HG02763 (cell line): ENCODE results near the gene TPM1.
"Not testable (repeated sequence)": the region's sequence is repeated elsewhere in the genome, so short reads cannot be mapped to it uniquely, and the experiment has no call there.

Experiments used
- ATAC-seq: cut with Tn5 transposase; IDR thresholded peaks from one replicate; pipeline ENCODE4 v1.9.1; 2021; ENCODE audit warnings: mild to moderate bottlenecking, moderate library complexity; ENCODE audit not compliant: unreplicated experiment

TPM1 gene

DNA sequence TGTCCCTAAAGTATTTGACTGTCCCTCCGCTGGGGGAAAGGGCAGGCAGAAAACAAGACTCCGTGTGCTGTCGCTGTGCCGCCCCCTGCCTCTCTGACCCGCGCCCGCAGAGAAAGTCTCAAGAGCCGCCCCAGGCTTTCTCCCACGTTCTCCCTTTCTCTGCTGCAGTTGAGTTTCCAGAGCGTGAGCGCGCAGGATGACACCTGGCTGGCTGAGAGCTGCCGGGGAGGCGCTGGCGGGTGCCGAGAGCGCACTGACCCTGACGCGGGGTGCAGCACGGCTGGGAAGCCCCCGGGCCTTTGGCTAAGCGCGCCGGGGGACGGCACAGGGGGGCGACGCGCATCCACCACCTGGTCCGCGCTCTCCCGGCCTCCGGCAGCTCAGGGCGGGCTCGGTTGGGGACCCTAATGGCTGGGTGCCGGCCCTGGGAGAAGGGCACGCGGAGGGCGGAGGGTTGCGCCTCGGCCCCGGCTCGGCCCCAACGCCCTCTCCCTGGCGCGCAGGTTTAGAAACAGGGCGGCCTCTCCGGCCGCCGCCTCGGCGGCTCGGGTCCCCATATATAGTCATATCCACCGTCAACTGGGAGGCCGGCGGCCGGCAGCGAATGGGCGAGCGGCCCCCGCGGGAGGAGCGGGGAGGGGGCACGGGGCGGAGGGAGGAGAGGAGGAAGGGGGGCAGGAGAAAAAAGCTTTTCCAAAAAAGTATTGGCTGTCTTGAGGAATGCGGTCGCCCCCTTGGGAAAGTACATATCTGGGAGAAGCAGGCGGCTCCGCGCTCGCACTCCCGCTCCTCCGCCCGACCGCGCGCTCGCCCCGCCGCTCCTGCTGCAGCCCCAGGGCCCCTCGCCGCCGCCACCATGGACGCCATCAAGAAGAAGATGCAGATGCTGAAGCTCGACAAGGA, at the start of gene TPM1:
TPM1 (plus strand) TSS at position 774 of the 903 bp plus-strand sequence; CDS start at position 857, 83 bp downstream.
- no peak for ATAC-seq

DNA sequence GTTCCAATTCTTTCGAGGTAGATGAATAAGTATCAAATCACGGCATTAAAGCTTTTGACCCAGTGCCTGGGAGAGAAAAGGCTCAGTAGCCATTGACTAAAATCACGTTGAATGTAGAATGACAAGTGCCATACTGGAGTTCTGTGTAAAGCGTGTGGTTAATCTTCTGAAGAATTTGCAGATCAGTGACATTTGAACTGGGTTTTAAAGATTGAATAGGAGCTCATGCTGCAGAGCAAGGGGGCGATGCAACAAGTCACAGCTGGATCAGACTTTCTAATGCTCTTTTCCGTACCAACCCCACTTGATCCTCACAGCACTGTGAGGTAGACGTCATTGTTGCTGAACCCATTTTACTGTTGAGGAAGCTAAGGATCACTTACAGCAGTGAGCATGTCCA, 49.5 kb upstream of the TPM1 start:
- no peak for ATAC-seq

DNA sequence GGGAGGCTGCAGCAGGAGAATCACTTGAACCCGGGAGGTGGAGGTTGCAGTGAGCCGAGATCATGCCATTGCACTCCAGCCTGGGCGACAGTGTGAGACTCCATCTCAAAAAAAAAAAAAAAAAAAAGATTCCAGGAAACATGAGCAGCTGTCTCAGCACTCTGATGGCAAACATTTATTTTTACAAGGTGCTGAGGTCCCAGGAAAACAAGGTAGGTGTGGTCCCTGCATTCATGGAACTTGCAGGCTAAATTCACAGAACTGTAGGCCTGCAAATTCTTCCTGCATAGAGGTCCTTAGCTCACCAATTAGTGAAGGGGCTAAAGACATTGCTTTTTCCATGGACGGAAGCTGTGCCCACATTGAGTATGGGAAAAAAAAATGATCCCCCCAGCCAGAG, 48.9 kb upstream of the TPM1 start:
- ATAC-seq: not testable (repeated sequence)

DNA sequence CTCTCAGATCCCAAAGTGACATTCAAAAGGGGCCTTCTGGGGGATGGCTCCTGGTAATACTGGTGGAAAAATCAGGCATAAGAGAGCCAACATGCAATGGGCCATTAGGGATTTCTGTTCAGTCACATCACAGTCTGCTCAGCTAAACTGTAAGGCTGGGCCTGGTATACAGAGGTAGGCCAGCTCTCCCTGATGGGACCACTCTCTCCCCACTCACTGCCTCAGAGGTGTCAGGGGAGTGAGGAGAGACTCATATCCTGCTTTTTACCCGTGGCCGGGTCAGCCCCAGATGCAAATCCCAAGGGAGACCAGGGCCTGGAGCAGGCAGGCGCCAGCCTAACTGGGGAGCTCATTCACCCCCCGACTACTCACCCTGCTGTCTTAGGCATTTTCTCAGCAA, 48.1 kb upstream of the TPM1 start:
- ATAC-seq: no peak

DNA sequence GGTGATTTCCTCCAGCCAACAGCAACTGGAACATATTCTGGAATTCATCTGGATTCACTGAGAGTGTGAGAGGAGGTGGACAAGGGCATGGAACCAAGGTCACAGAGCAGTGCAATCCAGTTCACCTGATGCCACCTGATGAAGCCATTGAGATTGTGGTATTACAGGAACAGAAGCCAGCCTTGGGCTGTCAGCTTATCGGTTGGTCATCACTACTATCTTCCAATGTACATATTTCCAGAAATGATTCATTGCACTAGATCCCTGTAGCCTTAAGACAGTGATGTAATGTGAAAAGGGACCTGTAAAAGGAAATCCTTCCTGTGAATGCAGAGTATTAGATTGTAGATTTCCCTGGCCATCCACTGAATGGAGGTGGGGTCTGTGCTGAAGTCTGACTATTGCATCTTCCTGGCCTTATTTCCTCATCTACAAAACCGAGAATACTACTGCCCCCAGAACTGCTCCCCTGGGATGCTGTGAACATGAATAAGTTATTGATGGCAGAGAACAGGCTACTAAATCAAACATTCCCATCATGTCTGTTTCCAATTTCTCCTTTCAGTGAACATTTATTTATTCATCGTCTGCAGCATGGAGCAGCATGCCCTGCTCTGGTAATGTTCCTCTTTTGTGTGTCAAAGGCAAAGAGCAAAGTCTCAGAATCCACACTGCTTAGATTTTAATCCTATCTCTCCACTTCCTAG, 47.4 kb upstream of the TPM1 start:
- ATAC-seq: no peak

DNA sequence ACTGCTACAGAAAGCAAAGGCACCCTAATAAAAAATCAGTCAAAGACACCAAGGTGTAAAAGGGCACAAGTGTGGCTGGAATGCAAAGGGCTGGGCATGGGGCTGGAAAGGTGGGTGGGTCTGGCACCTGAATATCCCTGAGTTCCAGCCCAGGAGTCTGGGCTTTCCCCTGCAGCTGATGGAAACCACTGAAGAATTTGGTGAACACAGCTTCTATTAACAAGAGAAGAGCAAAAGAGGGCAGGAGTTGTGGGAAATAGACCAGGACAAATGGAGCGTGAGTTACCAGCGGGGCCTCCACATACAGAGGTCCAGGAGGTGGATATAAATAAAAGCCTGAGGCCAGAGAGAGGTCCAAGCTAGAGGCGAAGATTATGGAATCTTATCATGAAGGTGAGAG, 45.1 kb upstream of the TPM1 start:
- no peak for ATAC-seq

DNA sequence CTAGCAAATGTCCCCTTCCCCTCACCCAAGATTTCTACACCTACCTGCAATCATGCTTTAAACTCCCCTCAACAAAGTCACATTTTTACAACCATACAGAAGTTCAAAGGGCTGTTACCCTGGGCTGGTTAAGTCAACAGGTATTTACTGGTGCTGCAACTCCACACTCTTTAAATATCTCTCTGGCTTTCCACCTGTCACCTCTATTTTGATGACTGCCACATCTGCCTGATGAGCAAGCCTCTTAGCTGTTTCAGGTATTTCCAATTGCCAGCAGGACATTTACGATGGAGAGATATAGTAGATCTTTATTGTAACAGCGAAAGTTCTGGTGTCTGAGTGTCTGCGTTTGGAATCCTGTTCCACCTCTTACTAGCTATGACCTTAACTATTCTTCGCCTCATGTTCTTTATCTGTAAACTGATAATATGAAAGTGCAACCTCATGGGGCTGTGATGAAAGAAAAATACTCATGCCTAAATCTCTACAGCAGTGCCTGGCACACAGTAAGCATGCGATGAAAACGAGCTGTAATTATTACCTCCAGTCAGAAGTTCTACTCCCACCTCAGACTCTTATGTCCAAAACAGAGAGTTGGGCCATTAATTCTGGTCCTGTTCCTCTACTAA, 44.2 kb upstream of the TPM1 start:
- ATAC-seq: no peak

DNA sequence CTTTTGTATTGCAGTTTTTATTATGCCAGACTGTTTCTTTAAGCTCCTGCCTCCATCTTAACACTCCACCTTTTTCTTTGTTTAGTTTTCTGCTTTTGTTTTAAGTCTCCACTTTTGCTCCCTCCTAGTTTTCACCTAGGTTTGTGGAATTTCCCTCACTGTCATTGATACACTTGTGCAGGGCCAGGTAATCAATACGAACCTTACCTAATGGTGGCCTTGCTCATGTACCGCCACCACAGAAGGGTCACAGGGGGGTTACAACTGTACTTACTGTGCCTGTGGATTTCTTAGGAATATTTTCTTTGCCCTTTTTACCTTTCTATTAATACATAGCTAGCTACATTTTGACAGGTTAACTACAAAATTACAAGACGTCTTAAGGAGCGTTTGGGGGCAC, 43.4 kb upstream of the TPM1 start:
- ATAC-seq: no peak

DNA sequence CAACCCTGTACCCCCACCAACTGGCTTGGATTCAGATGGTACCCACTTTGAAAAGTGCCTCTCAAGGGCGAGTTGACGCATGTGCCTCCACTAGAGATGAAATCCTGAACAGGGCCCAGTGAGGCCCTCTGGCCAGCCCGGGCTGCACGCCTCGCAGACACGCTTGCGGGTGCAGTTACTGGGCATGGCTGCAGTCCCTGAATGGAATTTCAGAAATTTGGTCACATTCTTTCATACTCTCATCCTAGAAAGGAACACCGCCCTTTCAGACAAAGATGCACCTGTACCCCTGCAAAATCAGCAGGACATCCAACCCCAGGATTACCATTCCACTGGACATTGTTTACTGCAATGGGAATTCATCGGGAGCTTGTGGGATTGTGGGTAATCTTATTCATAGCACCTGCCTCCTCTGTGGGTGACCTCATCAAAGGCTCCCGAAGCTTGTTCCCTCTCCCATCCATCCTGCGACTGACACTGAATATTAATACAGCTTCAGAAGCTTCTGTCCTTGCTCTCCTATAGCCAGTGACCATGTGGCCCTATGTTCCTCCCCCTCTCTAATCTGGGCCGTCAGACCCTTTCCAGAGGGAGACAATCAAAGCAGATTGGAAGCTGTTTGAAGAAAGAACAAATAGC, 42.5 kb upstream of the TPM1 start:
- ATAC-seq: no peak

DNA sequence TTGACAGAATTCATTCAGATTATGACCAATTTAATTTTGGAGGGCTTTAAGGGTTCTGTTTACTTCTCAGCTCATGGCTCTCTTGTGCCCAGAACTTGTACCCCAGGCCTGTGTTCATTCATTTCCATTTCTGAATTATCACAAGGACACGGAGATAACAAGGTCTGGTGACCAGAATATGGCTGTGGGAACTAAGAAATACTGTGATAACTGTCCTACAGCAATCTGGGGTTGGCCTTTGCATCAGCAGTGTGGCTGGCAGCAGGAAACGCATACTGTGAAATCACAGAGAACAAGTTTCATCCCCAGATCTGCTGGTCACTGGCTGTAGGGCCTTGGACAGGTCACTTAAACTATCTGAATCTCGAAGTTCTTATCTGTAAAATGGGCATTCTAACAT, 41.8 kb upstream of the TPM1 start:
- ATAC-seq: no peak

DNA sequence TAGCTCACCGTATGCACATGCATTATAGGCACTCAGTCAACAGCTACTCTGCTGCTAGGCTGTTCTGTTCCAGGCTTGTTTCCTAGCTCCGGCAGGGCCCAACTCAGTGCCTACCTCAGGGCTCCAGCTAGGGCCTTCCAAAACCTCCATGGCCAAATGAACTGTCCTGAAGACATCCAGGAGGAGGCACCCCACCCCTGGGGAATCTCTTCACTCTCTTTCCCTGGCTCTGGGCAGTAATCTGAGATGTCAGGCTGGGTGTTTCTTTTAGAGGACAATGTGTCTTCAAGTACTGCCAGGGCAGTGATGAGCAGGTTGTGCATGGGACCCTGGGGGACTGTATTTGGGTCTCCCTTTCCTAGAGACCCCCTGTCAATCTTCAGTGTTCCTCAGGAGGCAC, 38.3 kb upstream of the TPM1 start:
- ATAC-seq: no peak

DNA sequence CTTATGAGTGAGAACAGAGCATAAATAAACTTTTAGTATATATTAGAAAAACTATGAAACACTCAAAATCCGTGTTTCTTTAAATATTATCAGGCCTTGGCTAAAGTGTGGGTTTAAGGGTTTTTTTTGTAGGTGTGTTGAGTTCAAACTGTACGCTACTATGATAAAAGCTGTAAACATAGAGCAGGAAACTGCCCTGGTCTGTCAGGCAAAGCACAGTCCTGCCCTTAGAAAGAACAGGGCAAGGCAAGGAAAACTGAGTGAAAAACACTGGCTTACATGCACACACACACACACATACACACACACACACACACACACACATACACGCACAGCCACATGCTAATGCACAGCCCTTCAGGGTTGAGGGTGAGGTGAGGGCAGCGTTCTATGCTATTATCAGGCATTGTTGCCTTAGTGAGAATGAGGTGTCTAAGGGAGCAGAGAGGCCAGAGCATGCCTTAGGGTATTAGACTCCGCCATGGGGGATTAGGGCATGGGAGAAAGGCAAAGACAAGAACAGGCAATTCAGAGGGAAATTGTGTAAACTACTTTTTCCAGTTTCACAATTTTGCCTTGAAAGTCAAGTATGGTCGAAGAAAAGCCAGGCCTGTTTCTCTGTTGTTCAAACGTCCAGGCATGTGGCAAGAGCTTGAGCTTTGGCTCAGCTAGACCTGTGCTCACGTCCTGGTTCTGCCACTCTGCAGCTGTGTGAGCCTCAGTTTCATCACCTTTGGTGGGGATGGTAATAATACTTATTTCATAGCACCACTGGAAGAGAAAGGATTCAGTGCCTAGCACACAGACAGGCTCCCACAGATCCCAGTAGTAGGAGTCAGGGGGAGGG, 36.3 kb upstream of the TPM1 start:
- no peak for ATAC-seq

DNA sequence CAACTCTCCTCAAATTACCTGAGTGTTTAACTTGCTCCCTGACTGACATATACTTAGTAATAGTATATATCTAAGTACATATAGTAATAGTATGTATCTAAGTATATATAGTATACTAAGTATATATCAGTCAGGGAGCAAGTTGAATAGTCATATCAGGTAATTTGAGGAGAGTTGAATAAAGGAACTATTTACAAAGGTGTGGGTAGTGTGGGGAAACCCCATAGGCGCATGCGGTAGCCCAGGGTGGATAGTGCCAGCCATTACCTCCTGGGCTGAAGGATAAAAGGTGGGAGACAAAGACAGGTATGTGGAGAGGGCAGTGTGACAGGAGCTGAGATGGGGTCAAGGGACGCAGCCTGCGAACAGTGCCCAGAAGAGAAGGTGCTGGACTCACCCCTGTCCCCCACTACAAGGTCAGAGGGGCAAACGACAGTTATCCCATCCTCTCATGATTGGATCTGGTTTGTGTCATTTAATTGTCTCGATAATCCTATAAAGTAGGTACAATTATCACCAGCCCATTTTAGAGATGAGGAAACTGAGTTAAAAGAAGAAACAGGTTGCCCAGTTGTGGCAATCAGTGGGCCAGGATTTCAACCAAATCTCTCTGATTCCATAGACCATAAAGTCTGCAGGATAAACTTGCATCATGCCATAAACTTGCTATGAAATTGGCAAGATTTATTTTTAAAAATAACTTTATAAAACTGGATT, 34.1 kb upstream of the TPM1 start:
- no peak for ATAC-seq

DNA sequence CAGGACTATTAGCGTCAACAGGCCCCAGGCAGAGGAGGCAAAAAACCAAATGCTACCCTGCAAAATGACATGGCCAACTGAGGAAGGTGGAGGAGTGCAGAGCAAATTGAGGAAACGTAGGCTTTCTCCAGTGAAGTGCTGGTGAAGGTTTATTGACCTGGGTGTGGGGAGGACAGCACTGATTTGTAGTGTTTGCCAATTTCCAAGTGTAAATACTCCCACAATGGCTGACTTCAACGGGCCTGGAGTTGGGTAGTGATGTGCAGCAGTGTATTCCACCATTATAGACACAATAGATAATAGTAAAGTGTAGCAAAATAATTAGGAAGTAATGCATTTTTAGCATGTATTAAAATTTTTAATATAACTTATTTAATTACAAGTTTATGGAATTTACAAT, 32.2 kb upstream of the TPM1 start:
- ATAC-seq: no peak

DNA sequence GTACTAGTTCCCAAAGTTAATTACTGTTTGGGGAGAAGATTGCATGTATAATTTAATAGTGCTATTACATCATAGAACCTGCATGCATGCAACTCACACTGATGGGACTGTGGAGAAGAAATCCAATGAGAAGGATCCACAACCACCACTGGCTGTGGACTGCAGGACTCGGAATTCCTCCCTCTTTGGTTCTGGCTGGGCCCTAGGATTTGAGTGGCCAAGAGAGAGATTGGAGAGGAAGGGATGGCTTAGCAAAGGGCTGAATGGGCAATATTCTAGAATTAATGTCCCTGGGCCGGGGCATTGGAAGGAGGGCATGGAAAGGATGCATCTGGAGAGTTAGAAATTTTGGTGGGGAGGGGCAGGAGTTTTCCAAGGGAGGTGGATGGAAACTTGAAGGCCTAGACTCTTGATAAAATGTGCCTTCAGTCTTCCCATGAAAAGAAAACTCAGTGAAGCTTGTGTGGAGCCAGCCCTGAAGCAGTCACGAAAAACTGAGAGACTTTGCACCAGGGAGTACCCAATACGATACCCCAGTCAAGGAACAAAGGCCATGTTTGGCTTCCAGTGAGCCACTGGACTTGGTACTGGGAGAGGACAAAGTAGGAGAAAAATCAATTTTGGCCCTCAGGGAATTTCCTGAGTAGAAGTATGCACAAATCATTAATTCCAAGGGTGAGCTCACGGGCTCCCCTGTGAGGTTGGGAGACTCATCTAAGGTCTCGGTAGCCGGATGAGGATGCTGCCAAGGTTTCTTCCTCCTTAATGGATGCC, 31.4 kb upstream of the TPM1 start:
- ATAC-seq: no peak

DNA sequence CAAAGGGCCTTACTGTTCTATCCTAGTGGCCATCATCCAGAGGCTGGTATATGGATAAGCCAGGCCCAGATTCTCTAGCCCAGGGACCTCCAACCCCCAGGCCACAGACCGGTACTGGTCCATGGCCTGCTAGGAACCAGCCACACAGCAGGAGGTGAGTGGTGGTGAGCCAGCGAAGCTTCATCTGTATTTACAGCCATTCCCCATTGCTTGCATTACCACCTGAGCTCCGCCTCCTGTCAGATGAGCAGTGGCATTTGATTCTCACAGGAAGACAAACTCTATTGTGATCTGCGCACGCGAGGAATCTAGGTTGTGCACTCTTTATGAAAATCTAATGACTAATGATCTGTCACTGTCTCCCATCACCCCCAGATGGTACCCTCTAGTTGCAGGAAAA, 30.1 kb upstream of the TPM1 start:
- no peak for ATAC-seq

DNA sequence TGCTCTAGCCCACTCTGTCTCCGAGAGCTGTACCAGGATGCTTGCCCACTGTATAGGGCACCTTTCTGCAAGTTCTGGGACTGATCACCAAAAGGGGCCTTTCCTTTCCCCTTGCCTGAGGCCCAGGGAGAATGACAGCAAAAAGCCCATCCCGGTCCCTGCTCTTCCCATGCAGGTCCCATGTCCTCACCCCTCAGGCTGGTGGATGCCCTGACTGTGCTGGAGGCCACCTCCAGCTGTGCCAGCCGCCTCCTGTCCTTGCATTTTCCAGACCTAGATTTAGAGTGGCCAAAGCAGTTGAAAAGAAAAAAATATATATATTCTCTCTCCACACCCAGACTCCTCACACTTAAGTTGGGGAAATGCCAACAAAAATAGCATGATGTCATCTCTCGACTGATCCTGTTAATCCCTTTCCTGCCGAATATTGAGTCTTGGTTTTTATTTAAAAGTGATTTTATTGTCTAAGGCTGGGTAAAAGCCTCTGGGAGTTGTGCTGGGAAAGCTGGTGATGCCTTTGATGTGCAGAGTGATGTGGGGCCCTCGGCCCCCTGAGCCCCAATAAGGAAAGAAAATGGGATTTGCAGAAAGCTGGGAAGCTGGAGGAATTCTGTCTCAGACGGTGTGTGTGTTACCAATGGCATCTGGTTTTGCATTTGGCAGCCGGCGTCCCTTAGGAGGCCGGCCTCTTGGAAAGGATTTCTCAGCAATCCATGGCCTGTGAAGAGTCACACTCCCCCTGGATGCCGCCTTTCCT, 29.3 kb upstream of the TPM1 start:
- ATAC-seq: no peak

DNA sequence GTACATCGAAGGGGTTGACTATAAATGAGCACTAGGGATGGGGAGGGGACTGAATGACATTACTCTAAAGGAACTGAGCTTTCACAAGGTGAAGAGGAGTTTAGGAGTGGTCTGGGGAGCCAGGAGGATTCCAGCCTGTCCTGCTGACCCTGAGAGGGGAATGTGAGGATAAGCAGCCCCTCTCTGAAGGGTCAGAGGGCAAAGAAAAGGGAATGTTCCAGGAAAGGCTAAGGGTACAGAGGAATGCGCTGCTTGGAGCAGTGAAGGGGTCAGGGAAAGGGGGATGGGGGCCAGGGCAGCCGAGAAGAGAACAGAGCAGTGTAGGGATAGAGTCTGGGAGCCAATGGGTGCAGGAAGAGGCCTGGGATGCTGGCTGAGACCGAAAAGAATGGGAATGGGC, 28.0 kb upstream of the TPM1 start:
- no peak for ATAC-seq
